Stimulated activated CD4-positive, alpha-beta T cell treated with anti-CD3 and anti-CD28 coated beads, Interleukin-12 subunit alpha, Interleukin-12 subunit beta, amount 100 ng/mL, for 24 hours (primary cell): Measurements from ENCODE around the gene GGPS1.
"Not testable (repeated sequence)": the region's sequence is repeated elsewhere in the genome, so short reads cannot be mapped to it uniquely, and the experiment has no call there.

Experiments used
- DNase-seq, 2 experiments: peaks; one replicate each; pipeline ENCODE4 v3.0.0-alpha.2; 2020; ENCODE audit warnings: low read depth in 2 of 2

The GGPS1 gene

DNA sequence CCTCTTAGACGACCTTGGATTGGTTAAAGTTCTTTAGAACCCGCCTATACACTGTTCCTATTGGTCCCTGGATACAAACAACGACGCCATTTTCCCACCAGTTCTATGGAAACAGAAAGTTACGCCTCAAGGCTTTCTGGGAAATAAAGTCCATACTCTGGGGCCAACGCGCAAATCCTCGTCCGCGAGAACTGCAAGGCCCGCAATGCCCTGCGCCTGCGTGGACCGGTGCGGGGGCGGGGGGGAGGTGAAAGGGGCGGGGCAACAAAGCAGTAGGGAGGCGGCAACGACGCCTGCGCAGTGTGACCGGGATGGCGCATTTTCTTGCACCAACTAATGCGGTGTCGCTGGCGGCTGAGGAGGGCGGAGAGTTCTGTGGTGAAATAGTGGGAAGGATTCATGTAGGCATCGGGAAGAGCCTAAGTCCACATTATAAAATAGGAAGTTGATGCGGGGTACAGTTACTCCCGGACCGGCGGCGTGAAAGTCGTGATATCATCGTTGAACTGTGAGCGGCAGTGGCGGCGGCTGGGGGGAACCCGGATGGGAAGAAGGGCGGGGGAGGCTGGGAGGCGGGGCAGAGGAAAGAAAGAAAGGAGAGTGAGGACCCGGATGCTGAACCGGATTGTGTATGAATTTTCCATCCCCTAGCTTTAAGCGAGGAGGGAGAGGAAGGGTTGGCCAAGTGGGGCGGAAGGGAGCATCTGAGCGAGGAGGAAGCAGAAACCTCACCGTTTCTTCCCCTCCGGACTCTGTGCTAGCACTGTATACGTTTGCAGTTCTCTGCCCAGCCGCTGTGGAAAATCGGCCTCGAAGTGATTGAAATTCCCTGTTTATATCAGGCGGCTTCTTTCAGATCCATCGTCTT, at the start of gene GGPS1:
Gene GGPS1 (plus strand): TSS at position 300 of the 868 bp plus-strand sequence. CDS start 6,695 bp downstream, outside the sequence.
- DNase-seq, result peak; percentile 97 to 99

GRCh38 chr1:235278915-235279292, 49.5 kb upstream of the GGPS1 start:
- no peak for DNase-seq

DNA sequence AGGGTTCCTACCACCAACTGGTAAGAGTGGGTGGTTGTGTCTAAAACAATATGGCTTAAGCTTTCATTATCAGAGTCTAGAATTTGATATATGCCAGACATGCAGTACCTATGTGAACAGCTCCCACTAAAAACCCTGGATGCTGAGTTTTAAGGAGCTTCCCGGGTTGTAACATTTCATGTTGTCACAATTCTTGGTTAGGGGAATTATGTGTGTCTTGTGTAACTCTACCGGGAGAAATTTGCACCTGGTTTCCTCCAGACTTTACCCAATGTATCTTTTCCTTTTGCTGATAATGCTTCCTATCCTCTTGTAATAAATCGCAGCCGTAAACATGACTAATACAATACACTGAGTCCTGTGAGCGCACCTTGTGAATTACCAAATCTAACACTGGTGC, 48.7 kb upstream of the GGPS1 start:
- no peak for DNase-seq

GRCh38 chr1:235280467-235280866, 47.9 kb upstream of the GGPS1 start:
- no peak for DNase-seq

- DNase-seq, result not testable (repeated sequence)
Observed at GRCh38 chr1:235283636-235284035, 44.7 kb upstream of the GGPS1 start.

- DNase-seq, result no peak
Observed at GRCh38 chr1:235284231-235284769, 44.1 kb upstream of the GGPS1 start.

DNA sequence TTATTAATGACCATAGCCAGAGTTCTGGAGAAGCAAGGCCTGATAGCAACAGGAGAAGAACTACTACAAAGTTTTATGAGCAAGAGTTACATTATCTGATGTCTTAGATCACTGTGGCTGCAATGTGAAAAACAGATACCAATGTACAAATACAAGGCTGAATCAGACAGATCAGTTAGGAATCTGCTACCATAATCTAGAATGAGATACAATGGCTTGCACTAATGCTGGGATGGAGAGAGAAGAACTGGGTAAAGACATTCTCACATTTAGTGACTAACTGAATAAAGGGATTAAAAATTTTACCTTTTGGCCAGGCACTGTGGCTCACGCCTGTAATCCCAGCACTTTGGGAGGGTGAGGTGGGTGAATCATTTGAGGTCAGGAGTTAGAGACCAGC, 41.7 kb upstream of the GGPS1 start:
- DNase-seq, result no peak

GRCh38 chr1:235287208-235287882, 41.0 kb upstream of the GGPS1 start:
- no peak for DNase-seq

DNA sequence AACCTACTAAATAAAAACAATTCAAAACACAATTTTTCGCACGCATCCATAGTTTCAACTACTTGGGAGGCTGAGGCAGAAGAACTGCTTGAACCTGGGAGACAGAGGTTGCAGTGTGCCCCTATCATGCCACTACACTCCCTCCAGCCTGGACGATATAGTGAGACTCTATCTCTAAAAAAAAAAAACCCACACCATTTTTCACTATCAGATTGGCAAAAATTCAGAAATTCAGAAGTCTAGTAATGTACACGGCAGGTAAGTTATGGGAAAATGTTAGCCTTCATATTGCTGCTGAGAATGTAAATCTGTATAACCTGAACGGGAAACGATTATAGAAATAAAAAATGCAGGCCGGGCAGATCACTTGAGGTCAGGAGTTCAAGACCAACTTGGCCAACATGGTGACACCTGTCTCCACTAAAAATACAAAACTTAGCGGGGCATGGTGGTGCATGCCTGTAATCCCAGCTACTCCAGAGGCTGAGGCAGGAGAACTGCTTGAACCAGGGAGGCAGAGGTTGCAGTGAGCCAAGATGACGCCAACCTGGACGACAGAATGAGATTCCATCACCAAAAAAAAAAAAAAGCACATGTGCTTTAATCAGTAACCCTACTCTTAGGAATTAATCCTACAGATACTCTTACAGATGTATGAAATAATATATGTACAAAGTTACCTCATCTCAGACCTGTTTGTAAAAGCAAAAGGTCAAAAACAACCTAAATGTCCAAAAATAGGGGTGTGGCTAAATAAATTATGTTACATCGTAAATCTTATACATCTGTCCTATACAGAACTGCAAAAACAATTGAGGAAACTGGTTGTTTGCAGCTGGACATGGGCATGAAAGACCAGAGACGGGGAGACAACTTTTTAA, 38.3 kb upstream of the GGPS1 start:
- no peak for DNase-seq

DNA sequence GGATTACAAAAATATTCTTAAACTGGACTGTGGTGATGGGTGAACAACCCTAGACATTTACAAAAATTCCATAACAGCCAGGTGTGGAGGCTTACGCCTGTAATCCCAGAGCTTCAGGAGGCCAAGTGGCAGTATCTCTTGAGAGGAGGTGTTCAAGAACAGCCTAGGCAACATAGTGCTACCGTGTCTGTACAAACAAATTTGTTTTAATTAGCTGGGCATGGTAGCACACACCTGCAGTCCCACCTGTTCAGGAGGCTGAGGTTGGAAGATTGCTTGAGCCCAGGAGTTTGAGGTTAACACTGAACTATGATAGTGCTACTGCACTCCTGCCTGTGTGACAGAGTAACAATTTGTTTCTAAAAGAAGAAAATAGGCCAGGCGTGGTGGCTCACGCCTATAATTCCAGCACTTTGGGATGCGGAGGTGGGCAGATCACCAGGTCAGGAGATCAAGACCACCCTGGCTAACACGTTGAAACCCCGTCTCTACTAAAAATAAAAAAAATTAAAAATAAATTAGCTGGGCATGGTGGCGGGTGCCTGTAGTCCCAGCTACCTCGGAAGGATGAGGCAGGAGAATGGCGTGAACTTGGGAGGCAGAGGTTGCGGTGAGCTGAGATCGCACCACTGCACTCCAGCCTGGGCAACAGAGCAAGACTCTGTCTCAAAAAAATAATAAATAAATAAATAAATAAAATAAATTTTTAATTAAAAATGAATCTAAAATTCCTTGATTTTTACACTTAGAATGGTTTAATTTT, 37.4 kb upstream of the GGPS1 start:
- no peak for DNase-seq

- DNase-seq, result no peak
Observed at GRCh38 chr1:235291599-235292091, 36.7 kb upstream of the GGPS1 start.

- DNase-seq, result no peak
Observed at GRCh38 chr1:235292790-235293189, 35.6 kb upstream of the GGPS1 start.

DNA sequence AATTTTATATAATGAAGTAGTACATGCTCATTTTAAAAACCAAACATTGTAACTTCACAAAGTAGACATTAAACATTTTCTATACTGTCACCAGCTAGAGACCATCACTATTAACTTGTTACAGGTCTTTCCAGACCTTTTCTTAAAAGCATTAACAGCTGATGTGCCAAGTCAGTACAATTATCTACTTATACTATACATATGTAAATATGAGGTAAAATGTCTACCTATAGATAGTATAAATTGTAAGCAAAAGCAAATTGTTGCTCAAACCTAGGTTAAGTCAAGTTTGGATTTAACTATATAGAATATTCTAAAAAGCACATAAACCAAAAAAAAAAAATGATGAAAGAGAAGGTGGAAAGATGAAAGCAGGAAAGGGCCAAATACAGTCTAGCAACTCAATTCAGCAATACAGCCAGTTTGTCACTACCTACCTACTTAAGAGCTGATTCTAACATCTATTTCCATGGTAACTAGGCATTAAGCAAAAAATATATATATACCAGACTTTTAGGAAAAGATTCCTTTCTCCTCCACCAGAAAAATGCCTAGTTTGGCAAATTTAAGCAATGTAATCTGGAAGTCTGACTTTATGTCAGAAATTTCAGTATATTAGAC, 34.9 kb upstream of the GGPS1 start:
- no peak for DNase-seq

- DNase-seq, result no peak
Observed at GRCh38 chr1:235295902-235296350, 32.4 kb upstream of the GGPS1 start.

- no peak for DNase-seq
Observed at GRCh38 chr1:235296729-235297128, 31.6 kb upstream of the GGPS1 start.

- DNase-seq, result no peak
Observed at GRCh38 chr1:235297579-235297978, 30.8 kb upstream of the GGPS1 start.

- DNase-seq, result no peak
Observed at GRCh38 chr1:235298758-235299157, 29.6 kb upstream of the GGPS1 start.

DNA sequence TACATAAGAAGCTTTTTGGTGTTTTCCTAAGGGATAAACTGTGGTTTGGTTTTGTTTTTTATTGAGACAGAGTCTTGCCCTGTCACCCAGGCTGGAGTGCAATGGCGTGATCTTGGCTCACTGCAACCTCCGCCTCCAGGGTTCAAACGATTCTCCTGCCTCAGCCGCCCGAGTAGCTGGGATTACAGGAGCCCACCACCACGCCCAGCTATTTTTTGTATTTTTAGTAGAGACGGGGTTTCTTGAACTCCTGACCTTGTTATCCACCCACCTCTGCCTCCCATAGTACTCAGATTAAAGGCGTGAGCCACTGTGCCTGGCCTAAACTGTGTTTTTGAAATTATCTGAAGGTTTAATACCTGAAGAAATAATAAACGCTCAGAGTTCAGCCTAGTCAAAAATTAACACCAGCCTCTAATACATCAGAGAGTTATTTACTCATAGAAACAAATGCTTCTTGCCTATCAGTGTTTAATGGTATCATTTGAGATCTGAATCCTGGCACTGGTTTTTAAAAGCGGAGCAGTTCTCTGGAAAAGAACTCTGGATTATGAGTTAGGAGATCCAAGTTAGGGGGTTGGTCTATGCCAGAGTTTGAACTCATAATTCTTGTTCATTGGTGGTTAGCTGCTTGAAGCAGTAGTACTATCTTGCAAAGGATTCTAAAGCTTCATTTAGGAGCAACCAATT, 29.1 kb upstream of the GGPS1 start:
- no peak for DNase-seq

DNA sequence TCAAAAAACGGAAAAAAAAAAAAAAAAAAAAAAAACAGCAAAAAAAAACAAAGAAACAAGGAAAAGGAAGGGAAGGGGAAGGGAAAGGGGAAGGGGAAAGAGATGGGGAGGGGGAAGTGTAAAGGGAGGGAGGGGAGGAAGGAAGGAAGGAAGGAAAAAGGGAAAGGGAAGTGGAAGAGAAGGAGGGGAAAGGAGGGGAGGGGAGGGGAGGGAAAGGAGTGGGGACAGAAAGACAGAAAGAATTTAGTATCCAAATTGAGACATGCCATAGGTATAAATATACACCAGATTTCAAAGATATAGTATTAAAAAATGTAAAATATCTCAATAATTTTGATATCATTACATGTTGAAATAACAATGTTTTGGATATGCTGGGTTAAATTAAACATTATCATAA, 26.2 kb upstream of the GGPS1 start:
- no peak for DNase-seq
